ENCODE data around the gene ADCY6. TPM values are rescaled to one million over a fixed set of nuclear protein-coding genes. Genes with fewer than 3 reads are reported as not detected.

The ADCY6 gene
- total and polyA plus RNA-seq, 2 of the 4 experiments (the other 2 are of a cell fraction), result 18.5 to 34.4 TPM

DNA sequence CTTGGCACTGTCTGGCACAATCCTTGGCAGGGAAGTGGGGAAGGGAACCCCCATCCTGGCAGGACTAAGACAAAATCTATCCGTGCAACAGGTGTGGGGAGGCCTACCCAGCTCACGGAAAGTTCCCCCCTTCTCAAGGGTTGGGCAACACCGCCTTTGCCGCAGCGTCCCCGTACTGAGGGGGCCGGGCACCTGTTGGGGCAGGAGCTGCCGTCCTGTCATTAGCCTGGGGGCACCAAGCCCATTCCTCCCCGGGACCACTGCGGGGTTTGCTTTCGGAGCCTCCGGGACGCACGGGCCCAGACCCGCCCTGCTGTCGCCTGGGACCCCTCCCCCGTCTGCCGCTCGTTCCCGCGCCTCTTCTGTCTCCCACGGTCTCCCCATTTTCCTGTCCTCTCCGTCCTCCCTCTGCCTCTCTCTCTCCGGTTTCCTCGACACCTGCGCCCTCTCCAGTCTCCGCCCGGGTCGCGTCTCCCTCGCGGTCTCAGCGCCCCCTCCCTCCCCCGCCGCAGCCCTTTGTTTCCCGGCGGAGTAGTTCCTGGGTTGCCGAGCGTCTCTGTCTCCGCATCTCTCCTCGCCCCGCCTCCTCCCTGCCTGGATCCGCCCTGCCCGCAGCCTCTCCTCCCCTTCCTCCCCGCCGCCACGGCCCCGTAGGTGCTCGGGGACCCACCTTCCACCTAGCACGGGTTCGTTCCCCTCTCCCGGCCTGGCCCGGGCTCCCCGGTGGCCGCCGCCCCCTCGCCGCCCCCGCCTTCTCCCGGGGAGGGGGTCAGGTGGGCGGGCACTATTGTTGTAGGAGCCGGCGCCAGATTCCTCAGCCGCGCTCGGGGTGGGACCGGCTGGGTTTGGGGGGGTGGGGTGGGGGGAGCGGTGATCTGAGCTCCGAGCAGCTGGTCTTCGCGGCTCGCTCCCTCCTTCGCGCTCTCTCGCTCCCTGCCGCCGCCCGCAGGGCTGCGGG, 29.3 kb upstream of the ADCY6 start, which contains the start of gene CACNB3:
CACNB3 (plus strand) TSS at position 624 of the 958 bp plus-strand sequence. CDS start 434 bp downstream, outside the sequence.
- peak within 1 kb of the TSS; percentile 96 for H2AK9ac ChIP-seq (replicated peaks; ENCODE audit: low read depth, low read length, poor library complexity)
- ChIA-PET CTCF (interaction anchor here (0.5 to 1.0 kb wide), 2 partner anchors 9 to 65 kb away, joined by 3 to 5 read pairs; no protein-coding TSS in a partner anchor), POLR2A (ENCODE audit: unreplicated experiment) (interaction anchor here (0.8 kb wide), 1 partner anchor 9 kb away, joined by 3 read pairs; no protein-coding TSS in a partner anchor)
- peaks cover 57 to 88% of the 10 kb centered on the region in 2 experiments for H3K79me1 ChIP-seq (ENCODE audit: low read depth in 1 of 2, low read length in 2 of 2)
- peak; percentile 43 for DNase-seq
- peak within 1 kb of the TSS; percentile 77 for H3K9ac ChIP-seq (ENCODE audit: low read depth, low read length)
- H3K9me3 ChIP-seq (ENCODE audit: control insufficient read depth, insufficient read depth, low read length), result no peaks in the 10 kb centered on the region
- peak within 1 kb of the TSS; percentile 55 for H3K14ac ChIP-seq (replicated peaks; ENCODE audit: low read depth, low read length)
- 0% methylated on average over 12 of the region's 79 CpGs; no CpG with 5 or more reads in 1 of the 2 experiments for WGBS, 2 experiments (ENCODE audit: extremely low coverage in 2 of 2, insufficient read length in 1 of 2)
- H3K18ac ChIP-seq (ENCODE audit: low read depth, low read length), result no peak within 1 kb of the TSS; the same call in 1 of the 2 replicates
- peak within 1 kb of the TSS; percentile 86 for H4K91ac ChIP-seq (ENCODE audit: insufficient read depth, low read depth, low read length)
- no peak within 1 kb of the TSS for H2BK5ac ChIP-seq (ENCODE audit: low read depth, low read length, poor library complexity, severe bottlenecking)
- H4K20me1 ChIP-seq (ENCODE audit: insufficient read depth, low read length), result peaks cover 12% of the 10 kb centered on the region
- H2BK15ac ChIP-seq (ENCODE audit: low read depth, low read length), result no peak within 1 kb of the TSS
- 0 out of 2 replicates have a peak within 1 kb of the TSS, but pooled peaks have one; percentile 3 for H4K5ac ChIP-seq (ENCODE audit: low read depth, low read length)
- peaks cover 23% of the 10 kb centered on the region for H3K9me1 ChIP-seq (ENCODE audit: insufficient read depth, low read length)
- H2BK120ac ChIP-seq (ENCODE audit: low read depth, low read length), result peak within 1 kb of the TSS; percentile 33; the same call in 1 of the 2 replicates
- peak within 1 kb of the TSS; percentile 91 for H3K4ac ChIP-seq (ENCODE audit: low read depth, low read length)
- H3K23ac ChIP-seq (ENCODE audit: low read depth, low read length), result peak within 1 kb of the TSS; percentile 77
- ATAC-seq (ENCODE audit: low read depth), result peak; percentile 42
- dilution Hi-C loops (cut with HindIII; ENCODE audit: low sequenced_read_pairs, unreplicated experiment) (no loop called here), in situ Hi-C loops (cut with MboI; ENCODE audit: low sequenced_read_pairs) (no loop called here), intact Hi-C loops (cut with micrococcal nuclease) (no loop called here)
- peak within 1 kb of the TSS; percentile 83 for H3K4me3 ChIP-seq (ENCODE audit: insufficient read depth, low read depth, low read length)
- peak within 1 kb of the TSS; percentile 40 for H3K56ac ChIP-seq (ENCODE audit: extremely low read depth, insufficient read depth, low read length)
- H2AK5ac ChIP-seq (ENCODE audit: low read depth, low read length), result peak within 1 kb of the TSS; percentile 89
- peak within 1 kb of the TSS; percentile 95 for H2AFZ ChIP-seq (replicated peaks; ENCODE audit: low read length, poor library complexity)
- peak within 1 kb of the TSS; percentile 71 to 82; a peak in 3 of 4 replicates for H4K8ac ChIP-seq (ENCODE audit: low read depth in 2 of 2, low read length in 2 of 2)
- H3K27ac ChIP-seq (ENCODE audit: insufficient read depth, low read length), result peak within 1 kb of the TSS; percentile 55
- H3K4me2 ChIP-seq (ENCODE audit: low read depth, low read length), result peak within 1 kb of the TSS; percentile 85
- TF ChIP-seq, protein P1, sequence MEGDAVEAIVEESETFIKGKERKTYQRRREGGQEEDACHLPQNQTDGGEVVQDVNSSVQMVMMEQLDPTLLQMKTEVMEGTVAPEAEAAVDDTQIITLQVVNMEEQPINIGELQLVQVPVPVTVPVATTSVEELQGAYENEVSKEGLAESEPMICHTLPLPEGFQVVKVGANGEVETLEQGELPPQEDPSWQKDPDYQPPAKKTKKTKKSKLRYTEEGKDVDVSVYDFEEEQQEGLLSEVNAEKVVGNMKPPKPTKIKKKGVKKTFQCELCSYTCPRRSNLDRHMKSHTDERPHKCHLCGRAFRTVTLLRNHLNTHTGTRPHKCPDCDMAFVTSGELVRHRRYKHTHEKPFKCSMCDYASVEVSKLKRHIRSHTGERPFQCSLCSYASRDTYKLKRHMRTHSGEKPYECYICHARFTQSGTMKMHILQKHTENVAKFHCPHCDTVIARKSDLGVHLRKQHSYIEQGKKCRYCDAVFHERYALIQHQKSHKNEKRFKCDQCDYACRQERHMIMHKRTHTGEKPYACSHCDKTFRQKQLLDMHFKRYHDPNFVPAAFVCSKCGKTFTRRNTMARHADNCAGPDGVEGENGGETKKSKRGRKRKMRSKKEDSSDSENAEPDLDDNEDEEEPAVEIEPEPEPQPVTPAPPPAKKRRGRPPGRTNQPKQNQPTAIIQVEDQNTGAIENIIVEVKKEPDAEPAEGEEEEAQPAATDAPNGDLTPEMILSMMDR (conservative IDR thresholded peaks at IDR 0.05; ENCODE audit: low read depth, low read length), result no peak
- TF ChIP-seq RCOR1 (IDR thresholded peaks at IDR 0.05; ENCODE audit: insufficient replicate concordance, low read length), result peak; percentile 36
- TF ChIP-seq CEBPB (IDR thresholded peaks at IDR 0.05; ENCODE audit: low read depth, low read length), result 0 out of 2 replicates have a peak, but pooled peaks have one; percentile 17
- no TSS peak for BruUV-seq (replicated peaks)
- H3K4me1 ChIP-seq (ENCODE audit: control insufficient read depth, insufficient read depth, low read length), result peaks cover 20% of the 10 kb centered on the region
- no peak within 1 kb of the TSS for H2BK20ac ChIP-seq (ENCODE audit: low read depth, low read length)
- H3K36me3 ChIP-seq (ENCODE audit: control insufficient read depth, insufficient read depth, low read length), result peaks cover 2% of the 10 kb centered on the region; the same call in 1 of the 2 replicates
- H3K27me3 ChIP-seq (ENCODE audit: control insufficient read depth, insufficient read depth, low read length), result no peaks in the 10 kb centered on the region

All from IMR-90 (cell line).